HCT116 (cell line): ENCODE results near the gene WWOX. TPM values are rescaled to one million over a fixed set of nuclear protein-coding genes. Genes with fewer than 3 reads are reported as not detected.

Experiments
- ATAC-seq: fragments of 200-7000 bp; cut with Tn5 transposase; 2 replicates; pipeline ENCODE4 v1.9.1; 2020; ENCODE audit warnings: mild to moderate bottlenecking, moderate library complexity
- BruUV-seq: library from RNA; stranded (reverse); fragments of 400-500 nt; replicated peaks from 2 replicates; lab custom pipeline; 2021; lab: Mats Ljungman, UMichigan
- CTCF ChIA-PET: fragments of 300-600 bp; sonication (Branson Sonifier 250); formaldehyde crosslinking; loops from one replicate; lab custom pipeline; 2021; ENCODE audit warnings: antibody characterized with exemption; lab: Charles Lee
- POLR2A ChIA-PET: fragments of 300-600, 350-600 bp; sonication (Branson Sonifier 250); formaldehyde crosslinking; loops from one replicate; lab custom pipeline; 2021; ENCODE audit warnings: antibody characterized with exemption; lab: Charles Lee
- RAD21 ChIA-PET, 2 experiments: fragments of 300-600 bp; sonication (Branson Sonifier 250); formaldehyde crosslinking; loops; one replicate each; lab custom pipeline; 2023; ENCODE audit warnings: low total read pairs in 2 of 2; ENCODE audit not compliant: uncharacterized antibody in 2 of 2, unreplicated experiment in 2 of 2, low non-redundant PET in 1 of 2; lab: Charles Lee
- DNase-seq: peaks from one replicate; pipeline ENCODE4 v3.0.0-alpha.2; 2010; ENCODE audit warnings: low read depth, low spot score
- H2AFZ ChIP-seq: fragments of 200-600 bp; shearing (Covaris generic), sonication (generic); 2 replicates; pipeline ENCODE4 v1.6.1; 2017; ENCODE audit warnings: low read depth, mixed run types, mixed read lengths, antibody characterized with exemption, low read length; ENCODE audit not compliant: poor library complexity, severe bottlenecking
- H3K27ac ChIP-seq: 2 replicates; pipeline ENCODE4 v1.5.1; 2012; ENCODE audit warnings: low read depth, low read length
- H3K27me3 ChIP-seq: fragments of 200-600 bp; sonication (generic); 2 replicates; pipeline ENCODE4 v1.6.1; 2016; ENCODE audit warnings: mixed run types, low read length, mixed read lengths; ENCODE audit not compliant: insufficient read depth
- H3K36me3 ChIP-seq, 2 experiments: fragments of 200-500 bp in 1 of 2; fragments of 200-600 bp in 1 of 2; sonication (Bioruptor generic) in 1 of 2; sonication (generic) in 1 of 2; 2 replicates each; pipeline versions ENCODE4 v1.5.1 to v1.6.1; 2014 to 2016; ENCODE audit warnings: low read length in 2 of 2, inconsistent platforms in 1 of 2, mixed read lengths in 1 of 2, mixed run types in 1 of 2; ENCODE audit not compliant: insufficient read depth in 2 of 2, control insufficient read depth in 1 of 2
- H3K4me1 ChIP-seq, 2 experiments: fragments of 200-600 bp in 1 of 2; sonication (generic) in 1 of 2; 2 replicates each; pipeline versions ENCODE4 v1.5.1 to v1.6.1; 2012 to 2017; ENCODE audit warnings: low read length in 2 of 2, inconsistent platforms in 1 of 2, mild to moderate bottlenecking in 1 of 2, mixed read lengths in 1 of 2, mixed run types in 1 of 2, moderate library complexity in 1 of 2; ENCODE audit not compliant: insufficient read depth in 2 of 2, control insufficient read depth in 1 of 2
- H3K4me2 ChIP-seq: fragments of 200-600 bp; sonication (generic); 2 replicates; pipeline ENCODE4 v1.6.1; 2017; ENCODE audit warnings: mixed run types, low read length, mixed read lengths
- H3K4me3 ChIP-seq, 2 experiments: fragments of 200-600 bp in 1 of 2; sonication (generic) in 1 of 2; replicated peaks in 1 of 2; 2 replicates each; pipeline ENCODE4 v1.5.1; 2011 to 2016; ENCODE audit warnings: low read length in 2 of 2, control low read depth in 1 of 2, low read depth in 1 of 2, mild to moderate bottlenecking in 1 of 2, mixed read lengths in 1 of 2, mixed run types in 1 of 2
- H3K79me2 ChIP-seq: fragments of 200-600 bp; sonication (generic); 2 replicates; pipeline ENCODE4 v1.6.1; 2017; ENCODE audit warnings: mild to moderate bottlenecking, mixed run types, low read length, moderate library complexity, mixed read lengths; ENCODE audit not compliant: insufficient read depth
- H3K9ac ChIP-seq: fragments of 200-600 bp; sonication (generic); 2 replicates; pipeline ENCODE4 v1.6.1; 2016; ENCODE audit warnings: low read length, mixed read lengths
- H3K9me2 ChIP-seq: fragments of 200-600 bp; sonication (generic), shearing (Covaris generic); 2 replicates; pipeline ENCODE4 v1.6.1; 2017; ENCODE audit warnings: mixed run types, mild to moderate bottlenecking, moderate library complexity; ENCODE audit not compliant: insufficient read depth
- H3K9me3 ChIP-seq, 2 experiments: fragments of 200-500 bp in 1 of 2; fragments of 200-600 bp in 1 of 2; sonication (Bioruptor generic) in 1 of 2; sonication (generic) in 1 of 2; 2 replicates each; pipeline ENCODE4 v1.6.1; 2014 to 2017; ENCODE audit warnings: low read length in 2 of 2, mixed read lengths in 2 of 2, inconsistent platforms in 1 of 2, low read depth in 1 of 2, mild to moderate bottlenecking in 1 of 2, mixed run types in 1 of 2, moderate library complexity in 1 of 2; ENCODE audit not compliant: control insufficient read depth in 1 of 2, insufficient read depth in 1 of 2
- H4K20me1 ChIP-seq: fragments of 200-600 bp; sonication (generic), shearing (Covaris generic); 2 replicates; pipeline ENCODE4 v1.6.1; 2017; ENCODE audit warnings: mixed run types, mild to moderate bottlenecking, moderate library complexity; ENCODE audit not compliant: insufficient read depth
- CBX3 ChIP-seq: IDR thresholded peaks from 2 replicates; pipeline ENCODE4 v1.6.1; 2012; ENCODE audit warnings: low read depth
- CTCF ChIP-seq, 3 experiments: fragments of 200-600 bp in 1 of 3; sonication (generic) in 1 of 3; IDR thresholded peaks in 2 of 3; conservative IDR thresholded peaks in 1 of 3; 2 replicates each; pipeline ENCODE4 v1.5.1; 2012 to 2017; ENCODE audit warnings: low read depth in 2 of 3, low read length in 2 of 3, antibody characterized with exemption in 1 of 3, borderline replicate concordance in 1 of 3, control low read depth in 1 of 3, mild to moderate bottlenecking in 1 of 3, mixed read lengths in 1 of 3, mixed run types in 1 of 3, moderate library complexity in 1 of 3; ENCODE audit not compliant: insufficient read depth in 1 of 3
- EGR1 ChIP-seq: IDR thresholded peaks from 2 replicates; pipeline ENCODE4 v1.6.1; 2012; ENCODE audit warnings: low read depth
- ELF1 ChIP-seq: IDR thresholded peaks from 2 replicates; pipeline ENCODE4 v1.6.1; 2012; ENCODE audit warnings: low read depth, borderline replicate concordance
- EZH2phosphoT487 ChIP-seq: fragments of 200-600 bp; IDR thresholded peaks from 2 replicates; pipeline ENCODE4 v1.6.1; 2018; ENCODE audit warnings: antibody characterized with exemption, borderline replicate concordance
- FOSL1 ChIP-seq: IDR thresholded peaks from 2 replicates; pipeline ENCODE4 v1.6.1; 2012; ENCODE audit warnings: low read depth
- JUND ChIP-seq: IDR thresholded peaks from 2 replicates; pipeline ENCODE4 v1.6.1; 2012
- MAX ChIP-seq: IDR thresholded peaks from 2 replicates; pipeline ENCODE4 v1.6.1; 2012
- REST ChIP-seq: IDR thresholded peaks from 2 replicates; pipeline ENCODE4 v1.6.1; 2012; ENCODE audit warnings: low read depth
- ZBTB33 ChIP-seq: IDR thresholded peaks from 2 replicates; pipeline ENCODE4 v1.6.1; 2011; ENCODE audit warnings: mild to moderate bottlenecking, low read length, moderate library complexity; ENCODE audit not compliant: insufficient replicate concordance; ENCODE audit errors: extremely low read depth
- ZNF274 ChIP-seq: fragments of 200-500 bp; sonication (Bioruptor generic); IDR thresholded peaks from 2 replicates; pipeline ENCODE4 v1.6.1; 2014; ENCODE audit warnings: mild to moderate bottlenecking, low read depth, low read length, inconsistent platforms
- intact Hi-C: fragments of 100-400 bp; cut with micrococcal nuclease; formaldehyde crosslinking; loops from 2 replicates; pipeline ENCODE4 v1.10.0; 2022
- total RNA-seq: library from RNA; stranded (reverse); gene quantifications from one replicate; pipeline ENCODE4 v1.2.1, GENCODE V29; 2021; ENCODE audit not compliant: unreplicated experiment

Gene WWOX
- total RNA-seq, 1 experiment from 2014 or later, result 13.7 TPM

GRCh38 chr16:78993346-78993745, 893.9 kb downstream of the WWOX start:
- ChIA-PET RAD21 (no interaction called here), CTCF (no interaction called here), POLR2A (no interaction called here)
- Histone ChIP-seq H3K27me3 (peaks cover 8% of the 10 kb centered on the region; the same call in 1 of the 2 replicates), H3K4me3 (no peak overlapping the region), H3K27ac (no peak overlapping the region), H3K36me3 (no peaks in the 10 kb centered on the region), H3K4me1 (no peaks in the 10 kb centered on the region), H3K79me2 (no peaks in the 10 kb centered on the region), H4K20me1 (no peaks in the 10 kb centered on the region), H3K9me3 (peaks cover 0 to 5% of the 10 kb centered on the region in 2 experiments; a peak in 1 of 4 replicates), H2AFZ (no peak overlapping the region), H3K9ac (no peak overlapping the region), H3K9me2 (no peaks in the 10 kb centered on the region), H3K4me2 (no peak overlapping the region)
- TF ChIP-seq CBX3 (no peak), ELF1 (no peak), CTCF (IDR thresholded peaks at IDR 0.05 in 2 of 3, conservative IDR thresholded peaks at IDR 0.05 in 1 of 3; ENCODE audit: borderline replicate concordance in 1 of 3, insufficient read depth in 1 of 3, low read depth in 2 of 3, low read length in 2 of 3) (no peak), EZH2phosphoT487 (no peak), EGR1 (no peak), ZNF274 (no peak), REST (no peak), ZBTB33 (no peak), JUND (no peak), MAX (no peak), FOSL1 (no peak)
- BruUV-seq, result no TSS peak
- no peak for DNase-seq
- ATAC-seq, result no peak
- intact Hi-C loops, result no loop called here
